Hematopoietic multipotent progenitor cell treated with erythropoietin and hydrocortisone succinate and interleukin-3 and kit ligand, for 15 days (in vitro differentiated cells): ENCODE measurements around the gene RCL1.

Source experiments
- DNase-seq: peaks from one replicate; pipeline ENCODE4 v3.0.0-alpha.2; 2015; ENCODE audit warnings: low spot score

Gene RCL1

DNA sequence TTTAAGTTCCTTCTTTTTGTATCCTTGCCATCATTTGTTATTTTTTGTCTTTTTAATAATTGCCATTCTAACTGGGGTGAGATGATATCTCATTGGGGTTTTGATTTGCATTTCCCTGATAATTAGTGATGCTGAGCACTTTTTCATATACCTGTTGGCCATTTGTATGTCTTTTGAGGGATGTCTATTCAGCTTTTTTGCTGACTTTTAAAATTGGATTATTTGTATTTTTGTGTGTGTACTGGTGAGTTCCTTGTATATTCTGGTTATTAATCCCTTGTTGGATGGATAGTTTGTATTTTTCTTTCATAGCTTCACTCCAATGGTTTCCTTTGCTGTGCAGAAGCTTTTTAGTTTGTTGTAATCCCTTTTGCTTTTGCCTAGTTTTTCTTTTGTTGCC is 19.1 kb downstream of the RCL1 start:
- no peak for DNase-seq

DNA sequence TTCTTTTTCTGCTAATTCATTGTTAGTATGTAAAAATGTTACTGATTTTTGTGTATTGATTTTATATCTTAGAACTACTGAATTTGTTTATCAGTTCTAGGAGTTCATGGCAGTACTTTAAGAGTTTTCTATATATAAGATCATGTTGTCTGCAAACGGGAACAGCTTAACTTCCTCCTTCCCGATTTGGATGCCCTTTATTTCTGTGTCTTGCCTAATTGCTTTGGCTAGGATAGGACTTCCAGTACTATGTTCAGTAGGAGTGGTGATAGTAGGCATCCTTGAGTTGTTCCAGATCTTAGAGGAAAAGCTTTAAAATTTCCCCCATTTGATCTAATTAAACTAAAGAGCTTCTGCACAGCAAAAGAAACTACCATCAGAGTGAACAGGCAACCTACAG is 20.1 kb downstream of the RCL1 start:
- DNase-seq = no peak

DNA sequence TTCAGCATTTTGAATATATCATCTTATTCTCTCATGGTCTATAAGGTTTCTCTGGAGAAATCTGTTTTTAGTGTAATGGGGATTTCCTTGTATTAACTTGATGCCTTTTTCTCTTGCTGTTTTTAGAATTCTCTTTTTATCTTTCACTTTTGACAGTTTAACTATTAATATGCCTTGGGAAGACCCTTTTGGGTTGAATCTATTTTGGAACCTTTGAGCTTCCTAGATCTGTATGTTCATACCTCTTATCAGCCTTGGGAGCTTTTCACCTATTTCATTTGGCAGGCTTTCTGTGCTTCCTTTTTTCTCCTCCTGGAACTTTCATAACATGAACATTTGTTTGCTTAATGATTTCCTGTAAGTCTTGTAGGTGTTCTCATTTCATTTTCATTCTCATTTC is 22.2 kb downstream of the RCL1 start:
- no peak for DNase-seq

DNA sequence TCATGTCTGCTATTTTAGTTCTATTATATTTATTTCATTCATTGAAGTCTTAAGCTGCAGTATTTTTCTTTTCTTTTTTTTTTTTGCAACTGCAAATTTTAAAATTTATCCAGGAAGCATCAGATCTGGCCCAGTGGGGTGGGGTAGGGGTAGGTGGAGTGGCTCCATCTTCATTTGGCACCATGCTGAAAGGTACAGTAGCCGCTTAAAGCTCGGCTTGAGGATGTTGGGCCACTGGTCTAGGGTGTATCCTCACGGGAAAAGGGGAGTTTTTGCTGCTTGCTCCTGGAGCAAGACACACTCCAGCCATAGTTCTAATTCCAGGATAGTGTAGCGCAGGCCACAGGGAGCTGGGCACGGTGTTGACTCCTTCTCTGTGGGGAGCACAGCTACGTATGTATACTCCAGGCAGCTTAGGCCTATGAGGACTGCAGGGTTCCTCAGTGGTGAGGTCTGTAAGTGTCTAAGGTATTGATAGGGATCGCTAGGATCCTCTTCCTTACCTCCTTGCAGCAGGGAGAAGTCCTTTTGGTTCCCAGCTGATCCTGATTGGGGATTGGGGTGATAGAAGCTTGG is 22.7 kb downstream of the RCL1 start:
- no peak for DNase-seq

DNA sequence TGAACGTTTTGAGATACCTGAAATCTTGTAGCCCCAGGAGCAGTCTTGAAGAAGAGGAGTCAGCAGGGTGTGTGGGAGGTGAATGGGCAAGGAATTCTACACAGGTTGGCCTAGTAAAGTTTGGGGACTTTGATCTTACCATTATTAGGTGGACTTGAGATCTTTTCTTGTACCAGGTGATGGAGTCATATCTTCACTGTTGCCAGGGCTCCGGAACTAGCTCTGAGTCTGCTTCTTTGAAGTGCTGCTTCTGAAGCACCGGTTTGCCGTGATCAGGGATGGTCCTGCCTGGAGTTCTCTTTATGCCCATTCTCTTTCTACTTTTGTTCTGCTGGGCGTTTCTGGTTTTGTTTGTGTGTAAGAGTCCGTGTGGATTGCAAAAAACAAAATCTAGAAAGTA is 27.4 kb downstream of the RCL1 start:
- no peak for DNase-seq

DNA sequence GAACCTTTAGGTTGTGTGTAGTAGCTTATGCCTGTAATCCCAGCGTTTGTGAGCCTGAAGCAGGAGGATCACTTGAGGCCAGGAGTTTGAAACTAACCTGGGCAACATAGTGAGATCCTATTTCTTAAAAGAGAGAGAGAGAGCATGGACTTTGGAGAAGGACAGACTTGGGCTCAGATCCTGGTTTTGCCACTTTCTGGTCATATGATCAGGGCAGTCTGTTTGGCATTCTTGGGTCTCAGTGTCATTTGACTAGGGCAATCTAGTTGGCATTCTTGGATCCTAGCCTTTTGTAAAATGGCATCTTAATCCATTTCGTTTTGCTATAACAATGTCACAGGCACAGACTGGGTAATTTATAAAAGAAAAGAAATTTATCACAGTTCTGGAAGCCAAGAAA is 28.4 kb downstream of the RCL1 start:
- no peak for DNase-seq

DNA sequence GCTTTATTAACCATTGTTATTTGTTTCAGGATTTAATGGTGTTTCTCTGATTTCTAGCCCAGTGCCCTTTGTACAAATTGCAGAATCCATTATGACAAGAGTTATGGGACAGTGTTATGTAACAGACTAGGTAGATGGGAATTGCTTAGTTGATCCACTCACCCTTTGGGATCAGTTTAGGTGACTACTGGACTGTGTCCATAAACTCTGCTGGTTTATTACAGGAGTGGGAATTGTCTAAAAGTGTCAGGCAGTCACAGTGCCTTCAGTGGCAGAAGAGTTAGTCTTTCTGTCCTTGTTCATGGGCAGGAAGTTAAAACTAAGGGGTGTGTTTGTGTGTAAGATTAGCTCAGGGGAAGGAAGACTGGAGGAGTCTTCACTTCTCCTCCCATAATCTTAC is 29.3 kb downstream of the RCL1 start:
- DNase-seq = no peak

DNA sequence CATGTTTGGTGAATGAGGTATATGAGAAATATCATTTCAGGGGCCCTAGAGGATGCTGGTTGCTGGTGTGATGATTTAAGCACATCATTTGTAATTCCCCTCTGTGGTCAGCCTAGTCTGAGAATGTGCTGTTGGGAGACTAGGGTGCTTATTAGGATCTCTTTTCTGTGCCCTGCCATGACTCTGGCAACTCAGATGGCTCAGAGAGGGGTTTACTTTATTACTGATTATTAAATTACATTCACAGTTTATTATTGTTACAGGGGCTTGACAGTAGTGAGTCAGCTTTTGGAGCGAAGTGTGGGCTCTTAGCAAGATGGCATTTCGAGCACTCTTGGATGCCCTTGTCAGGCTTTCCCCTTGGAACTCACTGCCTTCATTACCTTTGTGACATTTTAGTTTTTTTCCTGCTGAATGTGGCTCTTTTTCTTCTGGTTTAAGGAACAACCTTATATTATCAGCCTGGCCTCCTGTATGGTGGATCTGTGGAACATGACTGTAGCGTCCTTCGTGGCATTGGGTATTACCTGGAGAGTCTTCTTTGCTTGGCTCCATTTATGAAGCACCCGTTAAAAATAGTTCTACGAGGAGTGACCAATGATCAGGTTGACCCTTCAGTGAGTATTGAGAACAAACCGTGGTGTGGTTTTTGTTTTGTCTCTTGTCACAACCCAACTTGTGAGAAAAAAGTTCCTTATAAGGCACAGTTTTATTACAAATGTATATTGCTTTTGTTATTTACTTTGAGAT is 33.8 kb downstream of the RCL1 start:
- no peak for DNase-seq

DNA sequence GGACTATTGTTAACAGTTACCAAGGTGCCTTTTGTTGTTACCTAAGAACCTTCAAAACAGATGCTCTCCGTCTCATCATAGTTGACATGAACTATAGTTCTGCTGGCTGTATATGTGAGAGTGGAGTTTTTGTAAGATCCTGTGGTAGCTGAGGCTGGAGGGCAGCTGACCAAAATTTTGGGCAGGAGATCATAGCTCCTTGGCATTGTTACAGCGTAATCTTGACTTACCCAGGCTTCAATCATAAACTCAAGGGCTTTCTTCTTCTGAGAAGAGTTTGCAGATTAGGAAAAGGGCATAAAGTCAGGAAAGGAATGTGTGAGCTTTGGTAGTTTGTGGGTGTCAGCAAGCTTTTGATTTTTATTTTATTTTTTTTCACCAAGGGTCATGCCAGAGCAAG is 34.5 kb downstream of the RCL1 start:
- no peak for DNase-seq

DNA sequence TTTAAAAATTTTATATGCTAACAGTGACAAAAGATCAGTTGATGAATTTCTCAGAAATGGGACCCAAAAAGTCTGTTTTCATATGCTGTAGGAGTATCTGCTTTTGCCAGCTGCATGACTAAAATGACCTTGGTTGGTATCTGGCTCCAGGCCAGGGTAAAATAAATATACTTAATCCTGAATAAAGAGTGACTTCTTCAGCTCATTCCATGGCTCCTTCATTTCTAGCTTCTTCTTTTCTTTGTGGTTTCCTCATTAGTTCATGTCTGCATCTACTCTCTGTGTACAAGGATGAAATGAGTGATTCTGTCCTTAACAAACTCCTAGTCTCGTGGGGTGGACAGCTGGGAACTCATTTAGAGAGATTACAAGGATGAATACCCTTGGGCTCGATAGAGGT is 36.0 kb downstream of the RCL1 start:
- DNase-seq = peak; percentile 92

DNA sequence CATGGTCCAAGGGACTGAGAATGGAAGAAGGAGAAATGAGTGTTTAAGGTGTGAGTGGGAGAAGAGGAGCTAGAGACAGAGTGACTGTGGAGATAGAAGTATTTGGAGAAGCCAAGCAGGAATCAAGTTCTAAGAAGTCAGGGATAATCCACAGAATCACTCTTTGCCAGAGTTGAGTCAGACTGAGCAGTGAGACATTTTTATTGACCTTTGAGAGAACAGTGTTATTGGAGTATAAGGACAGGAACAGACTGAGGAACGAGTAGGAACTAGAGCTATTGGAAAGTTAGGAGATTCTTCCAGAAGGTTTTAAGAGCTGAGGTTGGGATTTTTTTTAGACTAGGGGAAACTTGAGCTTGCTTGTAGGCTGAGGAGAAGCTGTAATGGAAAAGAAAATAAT is 37.2 kb downstream of the RCL1 start:
- peak; percentile 49 for DNase-seq

DNA sequence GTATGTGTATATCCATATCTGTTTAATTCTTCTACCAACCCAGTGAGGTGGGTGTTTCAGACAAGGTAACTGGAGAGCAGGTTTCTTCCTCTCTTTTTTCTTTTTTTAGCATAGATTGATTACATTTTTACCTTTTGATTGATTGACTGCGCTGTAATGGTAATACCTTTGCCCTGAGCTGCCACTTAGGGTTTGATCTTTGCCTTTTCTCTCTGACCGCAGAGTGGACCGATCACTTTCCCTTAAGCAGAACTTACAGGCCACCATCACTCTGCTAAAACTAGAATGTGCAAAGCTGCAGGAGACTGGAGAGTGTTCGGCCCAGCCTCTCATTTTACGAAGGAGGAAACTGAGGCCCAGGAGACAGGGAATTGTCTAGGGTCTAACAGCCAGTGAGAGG is 38.0 kb downstream of the RCL1 start:
- no peak for DNase-seq

DNA sequence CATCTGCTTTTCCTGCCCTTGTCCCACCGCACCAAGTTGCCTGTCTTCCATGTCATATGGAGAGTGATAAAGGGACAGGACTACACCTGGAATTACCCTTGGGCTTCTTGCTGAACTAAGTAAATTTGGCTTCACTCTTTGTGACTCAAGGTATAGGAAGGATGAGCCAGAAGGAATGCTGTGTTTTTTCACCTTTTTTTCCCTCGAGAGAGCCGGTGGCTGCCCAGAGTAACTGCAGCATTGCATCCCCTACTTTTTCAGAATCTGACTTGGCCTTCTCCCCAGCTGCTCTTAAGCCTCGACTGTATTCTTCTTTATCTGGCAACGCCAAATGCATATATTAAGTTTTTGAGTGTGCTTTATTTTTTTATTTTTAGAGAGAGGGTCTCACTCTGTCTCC is 38.4 kb downstream of the RCL1 start:
- no peak for DNase-seq

DNA sequence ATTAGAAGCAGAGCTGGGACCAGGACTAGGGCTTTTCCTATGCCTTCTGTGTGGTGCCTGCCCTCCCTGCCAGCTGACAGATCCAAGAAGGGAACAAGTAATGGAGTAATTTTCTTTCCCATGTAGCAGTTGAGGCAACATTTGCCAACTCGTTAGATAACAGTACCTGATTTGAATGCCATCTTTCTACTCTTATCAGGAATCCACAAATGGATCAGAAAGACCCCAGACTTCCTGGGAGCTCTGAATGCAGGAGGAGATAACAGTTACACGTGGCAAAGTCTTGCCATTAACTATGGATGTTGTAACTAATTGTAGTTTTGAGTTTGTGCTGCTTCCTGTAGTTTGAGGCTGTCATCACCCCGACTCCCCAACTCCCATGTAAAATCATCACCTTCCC is 39.2 kb downstream of the RCL1 start:
- no peak for DNase-seq

DNA sequence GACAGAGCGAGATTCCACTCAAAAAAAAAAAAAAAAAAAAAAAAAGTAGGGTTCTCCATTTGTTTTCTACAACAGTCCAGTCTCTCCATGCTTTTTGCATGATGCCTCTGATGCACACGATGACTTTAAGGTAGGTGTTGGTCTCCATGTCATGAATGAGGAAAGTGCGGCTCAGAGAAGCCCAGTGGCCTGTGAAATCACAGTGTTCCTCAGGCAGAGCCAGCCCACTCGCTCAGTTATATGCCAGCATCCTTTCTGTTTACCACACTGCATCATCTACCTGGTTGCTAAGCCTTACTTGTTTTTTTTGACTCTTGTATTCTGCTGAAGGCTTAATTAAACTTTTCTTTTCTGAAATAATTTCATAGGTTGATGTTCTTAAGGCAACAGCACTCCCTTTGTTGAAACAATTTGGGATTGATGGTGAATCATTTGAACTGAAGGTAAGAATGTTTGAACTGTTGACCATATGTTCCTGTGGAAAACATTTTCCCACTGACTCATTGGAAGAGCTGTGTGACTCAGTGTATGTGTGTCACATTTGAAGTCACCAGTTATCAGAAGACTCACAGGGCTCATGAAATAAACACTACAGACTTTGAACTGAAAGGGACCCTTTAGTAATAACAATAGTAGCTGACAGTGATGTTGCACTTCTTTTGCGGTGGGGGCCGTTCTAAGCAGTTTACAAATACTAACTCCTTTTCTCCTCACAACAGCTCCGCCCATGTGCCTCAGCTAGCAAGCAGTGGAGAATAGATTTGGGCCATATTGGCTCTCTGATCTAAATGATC is 40.2 kb downstream of the RCL1 start:
- peak; percentile 82 for DNase-seq

DNA sequence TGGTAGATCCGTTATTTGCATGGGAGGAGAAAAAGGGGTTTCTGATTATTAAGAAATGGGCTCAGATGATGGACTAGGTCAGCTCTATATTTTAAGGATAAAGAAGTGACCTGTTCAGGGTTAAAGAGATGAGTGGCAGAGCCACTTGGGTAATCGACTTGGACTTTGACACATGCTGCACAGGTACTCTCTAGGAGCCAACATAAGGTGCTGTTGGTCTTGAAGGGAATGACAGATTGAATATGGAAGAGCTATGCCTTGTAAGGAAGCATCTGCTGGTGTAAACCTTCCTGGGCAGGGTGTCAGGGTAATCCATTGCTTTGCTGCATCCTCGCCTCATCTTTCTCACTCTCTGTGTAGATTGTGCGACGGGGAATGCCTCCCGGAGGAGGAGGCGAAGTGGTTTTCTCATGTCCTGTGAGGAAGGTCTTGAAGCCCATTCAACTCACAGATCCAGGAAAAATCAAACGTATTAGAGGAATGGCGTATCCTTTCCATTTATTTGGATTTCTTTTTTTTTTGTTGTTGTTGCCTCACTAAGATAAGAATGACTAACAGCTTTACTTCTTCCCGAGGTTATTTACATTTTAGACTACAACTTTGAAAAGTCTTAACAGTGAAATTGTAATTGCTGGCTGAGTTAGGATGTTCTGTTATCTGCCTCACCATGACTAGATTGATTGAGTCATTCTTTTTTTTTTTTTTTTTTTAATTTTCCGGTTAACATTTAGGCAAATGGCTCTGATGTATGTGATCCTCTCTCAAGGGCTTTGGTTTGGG is 41.2 kb downstream of the RCL1 start:
- DNase-seq = peak; percentile 78

DNA sequence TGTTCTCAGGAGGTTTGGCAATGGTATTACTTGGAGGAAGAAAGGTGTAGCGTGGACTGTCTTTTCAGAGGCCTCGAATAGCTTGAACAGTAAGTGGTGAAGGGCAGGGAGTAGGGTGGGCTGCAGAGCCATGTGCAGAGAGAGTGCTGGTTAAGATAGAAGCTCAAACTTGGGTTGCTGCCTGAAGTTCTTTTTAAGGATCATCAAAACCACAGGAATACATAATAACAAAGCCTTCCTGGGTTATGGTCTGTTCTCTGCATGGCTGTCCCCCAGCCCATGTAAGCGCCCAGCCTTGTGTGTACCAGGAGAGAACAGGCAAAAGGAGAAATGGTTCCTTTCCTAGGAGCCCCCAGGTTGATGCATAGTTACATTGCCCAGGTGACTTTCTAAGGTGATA is 43.9 kb downstream of the RCL1 start:
- DNase-seq = no peak

DNA sequence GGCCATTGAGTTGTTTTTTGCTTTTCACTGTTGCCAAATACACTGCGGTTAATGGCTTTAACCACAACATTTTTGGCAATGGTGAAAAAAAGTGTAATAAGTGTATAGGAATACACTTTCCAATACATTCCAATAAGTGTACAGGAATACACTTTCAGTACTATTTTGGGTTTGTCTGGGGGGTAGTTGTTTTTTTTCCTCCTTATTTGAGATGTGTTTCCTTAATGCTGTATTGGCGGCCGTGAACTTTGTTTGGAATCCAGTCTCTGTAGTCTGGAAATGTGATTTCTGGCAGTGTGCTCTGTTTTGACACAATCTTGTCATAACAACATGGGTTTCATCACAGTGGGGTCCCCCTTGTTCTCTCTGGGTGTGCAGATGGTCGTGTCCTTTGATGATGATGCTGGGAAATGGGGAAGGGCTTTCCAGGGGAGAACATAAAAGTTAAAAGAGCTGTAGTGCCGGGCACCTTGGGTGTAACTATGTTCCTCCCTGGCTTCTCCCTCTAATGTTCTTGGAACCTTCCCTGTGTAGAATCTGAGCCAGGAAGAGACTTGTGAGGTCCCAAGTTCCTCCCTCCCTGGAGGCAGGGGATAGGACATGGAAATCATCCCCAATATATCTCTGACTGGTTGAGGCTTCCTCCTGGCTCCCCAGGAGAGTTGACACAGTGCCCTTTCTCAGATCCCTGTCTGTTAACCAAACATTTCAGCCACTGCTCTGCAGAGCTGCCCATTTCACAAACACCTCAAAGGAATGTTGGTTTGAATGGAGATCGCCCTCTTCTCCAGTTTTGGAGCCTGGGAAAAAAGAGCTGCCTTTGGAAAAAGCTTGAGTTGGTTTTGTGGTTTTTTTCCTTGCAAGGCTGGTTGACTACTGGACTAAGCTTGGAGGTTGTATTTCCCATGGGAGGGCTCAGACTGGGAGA is 44.8 kb downstream of the RCL1 start:
- DNase-seq = no peak

DNA sequence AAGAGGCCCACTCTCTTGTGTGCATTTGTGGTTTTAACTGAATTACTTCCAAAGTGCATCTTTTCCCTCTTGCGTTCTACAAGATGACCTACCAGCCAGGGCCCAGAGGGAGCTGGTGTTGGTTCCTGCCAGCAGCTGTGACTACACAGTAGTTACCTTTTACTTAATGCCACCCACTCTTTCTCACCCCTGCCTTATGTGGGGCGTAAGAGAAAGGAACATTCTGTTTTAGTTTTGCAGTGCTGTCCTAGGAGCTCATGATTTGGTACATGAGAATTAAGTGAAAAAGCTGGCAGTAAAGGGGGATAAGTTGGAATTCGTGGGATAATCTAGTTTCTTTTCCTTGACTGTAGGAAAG is 45.4 kb downstream of the RCL1 start:
- DNase-seq = no peak

DNA sequence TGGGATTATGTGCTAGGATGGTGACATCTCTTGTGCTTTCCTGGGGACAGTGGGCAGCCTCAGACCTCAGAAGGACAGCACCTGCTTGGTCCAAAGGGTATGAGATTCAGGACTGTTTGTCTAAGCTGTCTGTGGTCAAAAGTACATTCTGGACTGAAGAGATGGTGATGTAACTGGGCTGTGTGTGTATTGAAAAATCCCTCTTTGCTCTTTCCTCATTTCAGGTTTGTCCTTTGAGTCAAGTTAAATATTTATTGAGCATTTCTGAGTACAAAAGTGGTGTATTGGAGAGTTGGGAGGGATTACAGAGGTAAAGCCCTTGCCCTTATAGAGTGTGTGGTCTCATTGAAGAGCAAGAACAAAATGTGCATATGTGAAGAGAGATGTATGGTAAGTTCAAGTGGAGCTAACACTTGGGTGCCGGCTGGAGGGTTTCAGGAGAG is 46.7 kb downstream of the RCL1 start:
- DNase-seq = no peak

DNA sequence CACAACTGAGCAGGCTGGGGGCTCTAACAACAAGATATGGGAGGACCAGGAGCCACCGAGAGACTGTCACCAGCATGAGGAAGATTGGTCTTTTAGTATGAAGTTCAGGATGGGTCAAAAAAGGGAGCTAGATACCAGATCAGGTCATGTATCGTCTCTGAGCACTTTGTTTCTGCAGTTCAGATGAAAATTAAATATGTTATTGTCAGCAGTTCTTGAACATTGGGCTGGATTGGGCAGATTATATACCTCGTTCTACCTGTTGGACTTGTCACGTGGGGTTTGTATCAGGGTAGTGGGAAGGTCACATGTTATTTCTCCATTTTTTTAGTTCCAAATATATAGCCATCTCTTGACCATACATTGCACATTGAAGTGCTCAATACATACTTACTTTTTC is 47.3 kb downstream of the RCL1 start:
- DNase-seq = no peak

DNA sequence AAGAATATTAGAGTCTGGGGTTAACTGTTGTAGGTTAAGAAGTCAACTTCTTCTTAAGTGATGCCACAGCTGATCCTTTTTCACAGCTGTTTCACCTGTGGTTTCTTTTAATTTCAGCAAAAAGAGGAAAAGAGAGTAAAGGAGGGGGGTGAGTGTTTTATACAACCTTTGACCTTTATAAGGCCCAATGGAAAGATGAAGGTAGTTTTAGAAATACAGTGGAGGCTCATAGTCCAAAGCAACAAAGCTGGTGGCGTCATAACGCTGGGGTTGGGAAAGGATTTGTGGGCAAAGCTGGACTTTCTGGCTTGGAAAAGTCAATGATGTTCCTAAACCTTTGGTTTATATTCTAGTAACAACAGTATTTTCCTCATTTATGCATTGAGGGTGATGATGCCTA is 49.5 kb downstream of the RCL1 start:
- no peak for DNase-seq
